ENCODE data around the gene SCN2B.
A peak's percentile ranks its signal among the peaks of the same experiment; 100 is the strongest.

The SCN2B gene

GRCh38 chr11:118153976-118154375, 22.5 kb downstream of the SCN2B start:
- no peaks in the 10 kb centered on the region for H3K9me3 ChIP-seq (ENCODE audit: control insufficient read depth, low read length)
- no peaks in the 10 kb centered on the region for H3K27me3 ChIP-seq (ENCODE audit: control insufficient read depth, insufficient read depth, low read length)

GRCh38 chr11:118153516-118153915, 22.9 kb downstream of the SCN2B start:
- no peak overlapping the region for H2AFZ ChIP-seq
- H3K4me1 ChIP-seq, result no peaks in the 10 kb centered on the region
- TF ChIP-seq, protein P1, sequence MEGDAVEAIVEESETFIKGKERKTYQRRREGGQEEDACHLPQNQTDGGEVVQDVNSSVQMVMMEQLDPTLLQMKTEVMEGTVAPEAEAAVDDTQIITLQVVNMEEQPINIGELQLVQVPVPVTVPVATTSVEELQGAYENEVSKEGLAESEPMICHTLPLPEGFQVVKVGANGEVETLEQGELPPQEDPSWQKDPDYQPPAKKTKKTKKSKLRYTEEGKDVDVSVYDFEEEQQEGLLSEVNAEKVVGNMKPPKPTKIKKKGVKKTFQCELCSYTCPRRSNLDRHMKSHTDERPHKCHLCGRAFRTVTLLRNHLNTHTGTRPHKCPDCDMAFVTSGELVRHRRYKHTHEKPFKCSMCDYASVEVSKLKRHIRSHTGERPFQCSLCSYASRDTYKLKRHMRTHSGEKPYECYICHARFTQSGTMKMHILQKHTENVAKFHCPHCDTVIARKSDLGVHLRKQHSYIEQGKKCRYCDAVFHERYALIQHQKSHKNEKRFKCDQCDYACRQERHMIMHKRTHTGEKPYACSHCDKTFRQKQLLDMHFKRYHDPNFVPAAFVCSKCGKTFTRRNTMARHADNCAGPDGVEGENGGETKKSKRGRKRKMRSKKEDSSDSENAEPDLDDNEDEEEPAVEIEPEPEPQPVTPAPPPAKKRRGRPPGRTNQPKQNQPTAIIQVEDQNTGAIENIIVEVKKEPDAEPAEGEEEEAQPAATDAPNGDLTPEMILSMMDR (IDR thresholded peaks at IDR 0.05), result no peak
- H3K79me2 ChIP-seq, result no peaks in the 10 kb centered on the region
- H3K4me2 ChIP-seq (ENCODE audit: low read length), result no peak overlapping the region
- H3K9ac ChIP-seq, result no peak overlapping the region
- H3K4me3 ChIP-seq (ENCODE audit: low read depth, low read length), result no peak overlapping the region
- no peaks in the 10 kb centered on the region for H3K27me3 ChIP-seq (ENCODE audit: control insufficient read depth, insufficient read depth, low read length)
- no peaks in the 10 kb centered on the region for H3K9me3 ChIP-seq (ENCODE audit: control insufficient read depth, low read length)
- no peak overlapping the region for H3K27ac ChIP-seq
- no peaks in the 10 kb centered on the region for H3K36me3 ChIP-seq (ENCODE audit: control insufficient read depth, insufficient read depth, low read length)

More at GRCh38 chr11:118153976-118154375, 22.5 kb downstream of the SCN2B start:
- TF ChIP-seq, protein P1 (IDR thresholded peaks at IDR 0.05), result no peak
- H3K27ac ChIP-seq, result no peak overlapping the region
- H3K4me1 ChIP-seq, result no peaks in the 10 kb centered on the region
- H3K36me3 ChIP-seq (ENCODE audit: control insufficient read depth, insufficient read depth, low read length), result no peaks in the 10 kb centered on the region
- no peak overlapping the region for H3K9ac ChIP-seq
- no peak overlapping the region for H2AFZ ChIP-seq
- no peak overlapping the region for H3K4me2 ChIP-seq (ENCODE audit: low read length)
- H3K4me3 ChIP-seq (ENCODE audit: low read depth, low read length), result no peak overlapping the region
- H3K79me2 ChIP-seq, result no peaks in the 10 kb centered on the region

DNA sequence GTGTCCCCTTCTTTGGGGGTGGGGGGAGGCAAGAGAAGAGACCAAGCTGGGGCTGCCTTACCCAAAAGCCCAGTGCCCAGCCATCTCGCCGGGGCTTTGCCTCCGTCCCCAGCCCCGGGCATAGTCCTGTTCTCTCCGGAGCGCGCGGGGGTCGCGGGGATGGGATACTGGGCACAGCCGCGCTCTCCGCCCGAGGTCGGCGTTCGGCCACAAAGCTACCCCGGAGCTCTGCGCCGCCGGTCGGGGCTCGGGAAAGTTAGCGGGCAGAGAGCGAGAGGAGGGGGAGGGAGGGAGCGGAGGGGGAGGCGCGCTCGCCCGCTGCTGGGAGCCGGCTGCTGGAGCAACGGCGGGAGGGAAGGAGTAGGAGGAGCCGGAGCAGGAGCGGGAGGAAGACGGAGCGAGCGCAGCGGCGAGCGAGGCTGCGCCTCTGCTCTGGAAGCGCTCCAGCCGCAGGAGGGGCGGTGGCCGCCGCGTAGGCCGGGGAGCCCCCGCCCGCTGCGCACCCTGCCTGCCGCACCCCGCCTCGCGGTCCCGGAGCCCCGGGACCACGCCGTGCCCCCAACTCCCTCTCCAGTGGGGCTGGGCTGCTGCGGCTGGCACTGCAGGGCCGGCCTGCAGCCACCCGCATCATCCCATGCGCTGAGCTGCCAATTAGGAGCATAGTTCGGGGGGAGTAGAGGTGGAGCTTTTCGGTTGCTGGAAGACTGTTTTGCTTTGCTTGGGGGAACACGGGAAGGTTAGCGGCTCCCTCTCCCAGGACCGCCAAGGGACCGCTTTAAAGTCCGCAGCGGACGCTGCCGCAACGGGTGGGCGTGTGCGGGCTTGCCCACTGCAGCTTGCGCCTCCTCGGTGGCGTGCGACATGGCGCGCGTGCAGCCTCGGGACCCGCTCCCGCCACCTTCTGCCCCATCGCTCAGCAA, 23.6 kb downstream of the SCN2B start, which contains the start of gene SCN4B:
Gene SCN4B (minus strand): TSS at position 272 of the 920 bp plus-strand sequence. CDS start 150 bp downstream, at position 122.
- Histone ChIP-seq H3K27ac (no peak within 1 kb of the TSS), H3K4me2 (ENCODE audit: low read length) (peak within 1 kb of the TSS; percentile 74), H3K4me1 (no peaks in the 10 kb centered on the region), H3K27me3 (ENCODE audit: control insufficient read depth, insufficient read depth, low read length) (no peaks in the 10 kb centered on the region), H3K36me3 (ENCODE audit: control insufficient read depth, insufficient read depth, low read length) (no peaks in the 10 kb centered on the region), H3K79me2 (no peaks in the 10 kb centered on the region), H2AFZ (peak within 1 kb of the TSS; percentile 66), H3K9ac (no peak within 1 kb of the TSS), H3K9me3 (ENCODE audit: control insufficient read depth, low read length) (no peaks in the 10 kb centered on the region), H3K4me3 (ENCODE audit: low read depth, low read length) (peak within 1 kb of the TSS; percentile 42)
- TF ChIP-seq, protein P1 (IDR thresholded peaks at IDR 0.05), result no peak

DNA sequence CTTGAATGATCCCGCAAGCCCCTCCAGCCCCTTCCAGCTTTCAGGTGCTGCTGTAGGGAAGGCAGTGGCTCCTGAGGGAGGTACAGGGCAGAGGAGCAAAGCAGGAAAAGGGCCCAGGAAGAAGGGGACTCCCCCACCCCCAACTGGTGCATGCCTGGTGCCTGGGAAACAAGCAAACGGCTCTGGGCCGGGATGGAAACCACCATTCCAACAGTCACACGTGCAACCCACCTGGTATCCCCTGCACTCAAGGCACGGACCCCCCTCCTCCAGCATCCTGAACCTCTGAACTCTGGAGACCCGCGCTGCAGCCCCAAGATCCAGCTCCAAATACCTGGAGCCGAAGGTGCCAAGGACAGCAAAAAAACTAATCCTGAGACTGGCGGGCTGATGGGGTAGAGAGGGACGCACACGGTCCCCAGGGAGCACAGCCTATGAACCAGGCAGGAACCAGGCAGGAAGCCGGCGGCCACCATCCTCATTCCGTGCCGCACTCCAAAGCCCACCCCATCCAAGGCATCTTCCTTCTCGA, 24.4 kb downstream of the SCN2B start:
- Histone ChIP-seq H3K27me3 (ENCODE audit: control insufficient read depth, insufficient read depth, low read length) (no peaks in the 10 kb centered on the region), H3K36me3 (ENCODE audit: control insufficient read depth, insufficient read depth, low read length) (no peaks in the 10 kb centered on the region), H3K79me2 (no peaks in the 10 kb centered on the region), H3K9me3 (ENCODE audit: control insufficient read depth, low read length) (no peaks in the 10 kb centered on the region), H3K4me3 (ENCODE audit: low read depth, low read length) (no peak overlapping the region), H2AFZ (peak overlapping the region; percentile 9), H3K4me1 (no peaks in the 10 kb centered on the region), H3K9ac (no peak overlapping the region), H3K4me2 (ENCODE audit: low read length) (peak overlapping the region; percentile 74), H3K27ac (no peak overlapping the region)
- TF ChIP-seq, protein P1 (IDR thresholded peaks at IDR 0.05), result no peak
